Measurements from ENCODE around the gene FHIT. TPM values are rescaled to one million over a fixed set of nuclear protein-coding genes. Genes with fewer than 3 reads are reported as not detected.

FHIT gene
- total RNA-seq, 1 experiment from 2014 or later: 20.1 TPM

GRCh38 chr3:60867200-60867599 lies 384.1 kb downstream of the FHIT start:
- no peak for TF ChIP-seq CTCF (IDR thresholded peaks at IDR 0.05; ENCODE audit: unreplicated experiment)
- H3K27ac Mint-ChIP-seq (ENCODE audit: low read depth, unreplicated experiment): no peak overlapping the region
- no peaks in the 10 kb centered on the region for H3K36me3 Mint-ChIP-seq (ENCODE audit: insufficient read depth, unreplicated experiment)
- no peaks in the 10 kb centered on the region for H3K9me3 Mint-ChIP-seq (ENCODE audit: unreplicated experiment)
- DNase-seq (ENCODE audit: unreplicated experiment): no peak
- H3K27me3 Mint-ChIP-seq (ENCODE audit: insufficient read depth, unreplicated experiment): no peaks in the 10 kb centered on the region
- CTCF ChIA-PET: no interaction called here
- no peak overlapping the region for H3K4me3 Mint-ChIP-seq (ENCODE audit: unreplicated experiment)
- no peaks in the 10 kb centered on the region for H3K4me1 Mint-ChIP-seq (ENCODE audit: insufficient read depth, unreplicated experiment)
- BruUV-seq (replicated peaks): no TSS peak
- POLR2A ChIA-PET: interaction anchor here (0.6 kb wide), 1 partner anchor 47 kb away, joined by 3 read pairs; no protein-coding TSS in a partner anchor
- intact Hi-C loops (cut with micrococcal nuclease): no loop called here

GRCh38 chr3:60856257-60857046 lies 394.8 kb downstream of the FHIT start:
- Mint-ChIP-seq H3K9me3 (ENCODE audit: unreplicated experiment) (no peaks in the 10 kb centered on the region), H3K27me3 (ENCODE audit: insufficient read depth, unreplicated experiment) (no peaks in the 10 kb centered on the region), H3K4me3 (ENCODE audit: unreplicated experiment) (no peak overlapping the region), H3K27ac (ENCODE audit: low read depth, unreplicated experiment) (no peak overlapping the region), H3K36me3 (ENCODE audit: insufficient read depth, unreplicated experiment) (no peaks in the 10 kb centered on the region), H3K4me1 (ENCODE audit: insufficient read depth, unreplicated experiment) (no peaks in the 10 kb centered on the region)
- BruUV-seq (replicated peaks): no TSS peak
- TF ChIP-seq CTCF (IDR thresholded peaks at IDR 0.05; ENCODE audit: unreplicated experiment): no peak
- intact Hi-C loops (cut with micrococcal nuclease): no loop called here
- POLR2A ChIA-PET: no interaction called here
- CTCF ChIA-PET: no interaction called here
- no peak for DNase-seq (ENCODE audit: unreplicated experiment)

- Mint-ChIP-seq H3K9me3 (ENCODE audit: unreplicated experiment) (no peaks in the 10 kb centered on the region), H3K36me3 (ENCODE audit: insufficient read depth, unreplicated experiment) (no peaks in the 10 kb centered on the region), H3K4me1 (ENCODE audit: insufficient read depth, unreplicated experiment) (no peaks in the 10 kb centered on the region), H3K27me3 (ENCODE audit: insufficient read depth, unreplicated experiment) (no peaks in the 10 kb centered on the region), H3K27ac (ENCODE audit: low read depth, unreplicated experiment) (no peak overlapping the region), H3K4me3 (ENCODE audit: unreplicated experiment) (no peak overlapping the region)
- no TSS peak for BruUV-seq (replicated peaks)
- POLR2A ChIA-PET: interaction anchor here (0.9 kb wide), 1 partner anchor 9 kb away, joined by 3 read pairs; no protein-coding TSS in a partner anchor
- CTCF ChIA-PET: no interaction called here
- intact Hi-C loops (cut with micrococcal nuclease): no loop called here
- DNase-seq (ENCODE audit: unreplicated experiment): no peak
- TF ChIP-seq CTCF (IDR thresholded peaks at IDR 0.05; ENCODE audit: unreplicated experiment): no peak
Observed at GRCh38 chr3:60855250-60855649, 396.0 kb downstream of the FHIT start.

GRCh38 chr3:60854791-60855190 lies 396.5 kb downstream of the FHIT start:
- intact Hi-C loops (cut with micrococcal nuclease): no loop called here

More at GRCh38 chr3:60854791-60855190, 396.5 kb downstream of the FHIT start:
- H3K4me3 Mint-ChIP-seq (ENCODE audit: unreplicated experiment): no peak overlapping the region
- no peaks in the 10 kb centered on the region for H3K36me3 Mint-ChIP-seq (ENCODE audit: insufficient read depth, unreplicated experiment)
- H3K27ac Mint-ChIP-seq (ENCODE audit: low read depth, unreplicated experiment): no peak overlapping the region
- ChIA-PET POLR2A (interaction anchor here (0.9 kb wide), 1 partner anchor 10 kb away, joined by 3 read pairs; no protein-coding TSS in a partner anchor), CTCF (no interaction called here)
- H3K4me1 Mint-ChIP-seq (ENCODE audit: insufficient read depth, unreplicated experiment): no peaks in the 10 kb centered on the region
- DNase-seq (ENCODE audit: unreplicated experiment): no peak
- BruUV-seq (replicated peaks): no TSS peak
- TF ChIP-seq CTCF (IDR thresholded peaks at IDR 0.05; ENCODE audit: unreplicated experiment): no peak
- no peaks in the 10 kb centered on the region for H3K27me3 Mint-ChIP-seq (ENCODE audit: insufficient read depth, unreplicated experiment)
- no peaks in the 10 kb centered on the region for H3K9me3 Mint-ChIP-seq (ENCODE audit: unreplicated experiment)

All from MCF 10A (cell line).